ENCODE measurements around the gene SLC25A3.

DNA sequence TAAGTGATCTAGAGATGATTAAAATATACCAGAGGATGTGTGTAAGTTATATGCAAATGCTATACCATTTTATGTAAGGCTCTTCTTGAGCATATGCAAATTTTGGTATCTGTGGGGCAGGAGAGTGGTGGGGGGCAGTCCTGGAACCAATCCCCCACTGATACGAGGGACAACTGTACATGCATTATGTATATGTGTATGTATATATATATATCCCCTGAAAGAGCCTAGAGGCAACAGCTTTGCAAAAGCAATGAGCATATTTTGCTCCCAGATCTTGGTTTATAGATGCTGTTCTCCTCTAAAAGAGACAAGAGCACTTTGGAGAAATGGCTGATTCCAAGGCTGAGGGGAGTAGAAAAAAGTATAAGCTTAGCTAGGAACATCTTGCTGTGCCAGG, 12.4 kb upstream of the SLC25A3 start:
- TF ChIP-seq, protein P1, sequence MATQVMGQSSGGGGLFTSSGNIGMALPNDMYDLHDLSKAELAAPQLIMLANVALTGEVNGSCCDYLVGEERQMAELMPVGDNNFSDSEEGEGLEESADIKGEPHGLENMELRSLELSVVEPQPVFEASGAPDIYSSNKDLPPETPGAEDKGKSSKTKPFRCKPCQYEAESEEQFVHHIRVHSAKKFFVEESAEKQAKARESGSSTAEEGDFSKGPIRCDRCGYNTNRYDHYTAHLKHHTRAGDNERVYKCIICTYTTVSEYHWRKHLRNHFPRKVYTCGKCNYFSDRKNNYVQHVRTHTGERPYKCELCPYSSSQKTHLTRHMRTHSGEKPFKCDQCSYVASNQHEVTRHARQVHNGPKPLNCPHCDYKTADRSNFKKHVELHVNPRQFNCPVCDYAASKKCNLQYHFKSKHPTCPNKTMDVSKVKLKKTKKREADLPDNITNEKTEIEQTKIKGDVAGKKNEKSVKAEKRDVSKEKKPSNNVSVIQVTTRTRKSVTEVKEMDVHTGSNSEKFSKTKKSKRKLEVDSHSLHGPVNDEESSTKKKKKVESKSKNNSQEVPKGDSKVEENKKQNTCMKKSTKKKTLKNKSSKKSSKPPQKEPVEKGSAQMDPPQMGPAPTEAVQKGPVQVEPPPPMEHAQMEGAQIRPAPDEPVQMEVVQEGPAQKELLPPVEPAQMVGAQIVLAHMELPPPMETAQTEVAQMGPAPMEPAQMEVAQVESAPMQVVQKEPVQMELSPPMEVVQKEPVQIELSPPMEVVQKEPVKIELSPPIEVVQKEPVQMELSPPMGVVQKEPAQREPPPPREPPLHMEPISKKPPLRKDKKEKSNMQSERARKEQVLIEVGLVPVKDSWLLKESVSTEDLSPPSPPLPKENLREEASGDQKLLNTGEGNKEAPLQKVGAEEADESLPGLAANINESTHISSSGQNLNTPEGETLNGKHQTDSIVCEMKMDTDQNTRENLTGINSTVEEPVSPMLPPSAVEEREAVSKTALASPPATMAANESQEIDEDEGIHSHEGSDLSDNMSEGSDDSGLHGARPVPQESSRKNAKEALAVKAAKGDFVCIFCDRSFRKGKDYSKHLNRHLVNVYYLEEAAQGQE (IDR thresholded peaks at IDR 0.05; ENCODE audit: insufficient read depth in 1 of 2, low read depth in 2 of 2, low read length in 2 of 2), result no peak
- TF ChIP-seq SIN3A (IDR thresholded peaks at IDR 0.05; ENCODE audit: borderline replicate concordance, insufficient read depth, low read length), result no peak
- no peak for TF ChIP-seq POLR2AphosphoS5 (IDR thresholded peaks at IDR 0.05; ENCODE audit: low read depth, low read length)
- TF ChIP-seq TAF1 (IDR thresholded peaks at IDR 0.05; ENCODE audit: borderline replicate concordance, insufficient read depth, low read length), result no peak
